Measurements from ENCODE around the gene ZC3H12D. TPM values are rescaled to one million over a fixed set of nuclear protein-coding genes. Genes with fewer than 3 reads are reported as not detected.

Gene ZC3H12D
- total and polyA plus RNA-seq, 2 of the 8 experiments (the other 6 are each of a cell fraction or from before 2014, with no cell fraction given), result 0.05 to 0.07 TPM

- no peaks in the 10 kb centered on the region for H3K9me3 ChIP-seq (ENCODE audit: insufficient read depth in 2 of 2, low read depth in 1 of 2, low read length in 1 of 2)
- peak overlapping the region; percentile 1; the same call in 1 of the 2 replicates for H2BK5ac ChIP-seq (ENCODE audit: low read depth, low read length)
- H4K8ac ChIP-seq (ENCODE audit: extremely low read depth, insufficient read depth, low read length), result no peak overlapping the region
- H4K5ac ChIP-seq (ENCODE audit: insufficient read length, low read depth, low read length), result no peak overlapping the region
- DNase-seq (ENCODE audit: low read depth in 1 of 2, low spot score in 2 of 2) (no peak), FAIRE-seq (no peak)
- H2AK5ac ChIP-seq (ENCODE audit: low read depth, low read length), result no peak overlapping the region
- H3K14ac ChIP-seq (ENCODE audit: insufficient read length), result no peak overlapping the region
- no peak overlapping the region for H3K4me3 ChIP-seq (ENCODE audit: extremely low read depth in 1 of 4, insufficient read depth in 2 of 4, low read depth in 3 of 4, low read length in 4 of 4)
- H3K4me1 ChIP-seq (replicated peaks in 1 of 4; ENCODE audit: control insufficient read depth in 3 of 4, insufficient read depth in 4 of 4, low read length in 3 of 4), result peaks cover 3 to 6% (median 5%) of the 10 kb centered on the region in 4 experiments; a peak in 6 of 7 replicates
- no peak overlapping the region for H4K91ac ChIP-seq (replicated peaks; ENCODE audit: insufficient read length, low read length)
- H2BK20ac ChIP-seq (ENCODE audit: low read length), result no peak overlapping the region
- no peak overlapping the region for H2BK15ac ChIP-seq (ENCODE audit: low read length)
- CTCF ChIA-PET (ENCODE audit: partially characterized antibody), result interaction anchor here (0.6 to 1.9 kb wide), 4 partner anchors 8 to 706 kb away, joined by 3 to 11 read pairs (median 4); no protein-coding TSS in a partner anchor
- H2BK12ac ChIP-seq (ENCODE audit: low read depth, low read length), result no peak overlapping the region; the same call in 1 of the 2 replicates
- H3K23me2 ChIP-seq (ENCODE audit: low read depth, low read length), result no peaks in the 10 kb centered on the region
- H2BK120ac ChIP-seq (replicated peaks; ENCODE audit: low read depth, low read length), result no peak overlapping the region
- no peaks in the 10 kb centered on the region for H3K36me3 ChIP-seq (ENCODE audit: control insufficient read depth in 2 of 4, insufficient read depth in 4 of 4, low read length in 3 of 4)
- no peak overlapping the region for H3K23ac ChIP-seq (ENCODE audit: insufficient read length)
- H3K9ac ChIP-seq (replicated peaks in 1 of 4; ENCODE audit: extremely low read depth in 1 of 4, low read depth in 3 of 4, low read length in 3 of 4), result no peak overlapping the region; a peak in 1 of 7 replicates
- WGBS, 2 experiments (ENCODE audit: extremely low coverage in 1 of 2, insufficient coverage in 1 of 2, insufficient read length in 1 of 2, insufficient replicate concordance in 2 of 2, low coverage in 1 of 2, low lambda C conversion rate in 2 of 2, missing lambda C conversion rate in 1 of 2), result 75% methylated on average over 7 of the region's 7 CpGs; no CpG with 5 or more reads in 1 of the 2 experiments
- H2AFZ ChIP-seq (ENCODE audit: low read length), result peak overlapping the region; percentile 60
- no peak overlapping the region for H3K27ac ChIP-seq (ENCODE audit: low read depth, low read length)
- H3K18ac ChIP-seq (ENCODE audit: extremely low read depth, low read length), result no peak overlapping the region
- no peak overlapping the region for H3K4ac ChIP-seq (replicated peaks; ENCODE audit: insufficient read length, low read depth, low read length)
- H3K79me1 ChIP-seq (ENCODE audit: low read depth, low read length), result no peaks in the 10 kb centered on the region
- H3K79me2 ChIP-seq (ENCODE audit: control insufficient read depth in 1 of 2, insufficient read depth in 2 of 2, low read length in 2 of 2), result no peaks in the 10 kb centered on the region
- POLR2A ChIA-PET (ENCODE audit: partially characterized antibody), result no interaction called here
- H3K27me3 ChIP-seq (replicated peaks in 1 of 4; ENCODE audit: control insufficient read depth in 3 of 4, extremely low read depth in 1 of 4, insufficient read depth in 3 of 4, low read length in 3 of 4), result no peaks in the 10 kb centered on the region
- no peak overlapping the region for H3K56ac ChIP-seq (replicated peaks; ENCODE audit: insufficient read length, low read depth, low read length)
- no peaks in the 10 kb centered on the region for H4K20me1 ChIP-seq (replicated peaks in 1 of 2; ENCODE audit: control insufficient read depth in 1 of 2, insufficient read depth in 2 of 2, low read length in 2 of 2)
- no peak overlapping the region for H3K4me2 ChIP-seq (ENCODE audit: insufficient read depth in 1 of 2, low read depth in 2 of 2, low read length in 2 of 2)
- no peak for TF ChIP-seq TCF12 (IDR thresholded peaks at IDR 0.05; ENCODE audit: low read depth, low read length)
Measured at GRCh38 chr6:149423964-149424440, 60.8 kb downstream of the ZC3H12D start.
